ENCODE results near the gene MCCC2.

DNA sequence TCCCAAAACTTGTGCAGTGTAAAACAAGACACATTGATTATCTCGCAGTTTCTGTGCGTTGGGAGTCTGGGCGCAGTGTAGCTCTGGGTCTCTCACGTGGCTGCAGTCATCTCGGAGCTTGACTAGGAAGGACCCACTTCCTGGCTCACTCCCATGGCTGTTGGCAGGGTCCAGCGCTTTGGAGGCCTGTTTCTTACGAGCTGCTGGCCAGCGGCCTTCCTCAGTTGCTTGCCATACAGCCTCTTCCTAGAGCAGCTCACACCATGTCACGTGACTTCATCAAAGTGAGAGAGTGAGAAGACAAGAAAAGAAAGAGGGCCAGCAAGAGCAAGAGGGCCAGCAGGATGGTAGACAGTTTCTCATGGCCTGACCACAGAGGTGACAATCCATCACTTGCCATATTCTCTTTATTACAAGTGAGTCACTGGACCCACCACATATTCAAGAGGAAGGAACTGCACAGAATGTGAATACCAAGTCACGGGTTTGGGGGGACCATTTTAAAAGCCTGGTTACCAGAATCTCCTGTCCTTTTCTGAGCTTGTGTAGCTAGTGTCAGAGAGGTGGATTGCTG, 36.2 kb downstream of the MCCC2 start:
- TF ChIP-seq CTCF (IDR thresholded peaks at IDR 0.05; ENCODE audit: control extremely low read depth in 1 of 3, insufficient read depth in 1 of 3, low read depth in 1 of 3, low read length in 3 of 3) (no peak), CTBP2 (IDR thresholded peaks at IDR 0.05; ENCODE audit: borderline replicate concordance, insufficient read depth, insufficient read length, low read length) (no peak), JUND (IDR thresholded peaks at IDR 0.05; ENCODE audit: low read length) (no peak), CREB1 (IDR thresholded peaks at IDR 0.05) (no peak), KDM1A (IDR thresholded peaks at IDR 0.05; ENCODE audit: borderline replicate concordance, low read length) (no peak), TAF1 (IDR thresholded peaks at IDR 0.05; ENCODE audit: low read depth, low read length) (no peak), BCL11A (IDR thresholded peaks at IDR 0.05; ENCODE audit: low read depth in 2 of 2, low read length in 2 of 2) (no peak), SRF (IDR thresholded peaks at IDR 0.05; ENCODE audit: low read depth, low read length) (no peak), EP300 (IDR thresholded peaks at IDR 0.05; ENCODE audit: borderline replicate concordance in 1 of 2, low read depth in 2 of 2, low read length in 2 of 2) (no peak)
- TF ChIP-seq, protein P1, sequence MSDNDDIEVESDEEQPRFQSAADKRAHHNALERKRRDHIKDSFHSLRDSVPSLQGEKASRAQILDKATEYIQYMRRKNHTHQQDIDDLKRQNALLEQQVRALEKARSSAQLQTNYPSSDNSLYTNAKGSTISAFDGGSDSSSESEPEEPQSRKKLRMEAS (IDR thresholded peaks at IDR 0.05): no peak

Data from H1 (cell line).